ENCODE measurements around the gene CSHL1.
"Not testable (repeated sequence)": the region's sequence is repeated elsewhere in the genome, so short reads cannot be mapped to it uniquely, and the experiment has no call there.

The CSHL1 gene

GRCh38 chr17:63927464-63928171, 16.6 kb upstream of the CSHL1 start:
- TF ChIP-seq CTCF (IDR thresholded peaks at IDR 0.05) = no peak
- H3K9me3 ChIP-seq = no peaks in the 10 kb centered on the region
- H3K4me1 ChIP-seq = peaks cover 0 to 6% (median 0%) of the 10 kb centered on the region in 4 donors
- DNase-seq = no peak
- H3K36me3 ChIP-seq = no peaks in the 10 kb centered on the region
- H3K27me3 ChIP-seq = peaks cover 0 to 7% of the 10 kb centered on the region in 2 donors
- intact Hi-C loops (cut with DNase I; ENCODE audit: low total_unique reads) = loop anchor here (10.0 kb wide), 1 partner anchor 97 kb away; the partner anchor contains the start of gene ICAM2
- H3K4me3 ChIP-seq = no peak overlapping the region
- H3K27ac ChIP-seq = no peak overlapping the region

GRCh38 chr17:63926164-63926563, 15.1 kb upstream of the CSHL1 start:
- intact Hi-C loops (cut with DNase I; ENCODE audit: low total_unique reads) = loop anchor here (10.0 kb wide), 1 partner anchor 99 kb away; the partner anchor contains the start of gene ICAM2
- H3K27me3 ChIP-seq = no peaks in the 10 kb centered on the region
- no peak overlapping the region for H3K27ac ChIP-seq
- TF ChIP-seq CTCF (IDR thresholded peaks at IDR 0.05) = no peak
- DNase-seq = no peak
- H3K9me3 ChIP-seq = no peaks in the 10 kb centered on the region
- H3K4me3 ChIP-seq = no peak overlapping the region
- peaks cover 0 to 6% (median 0%) of the 10 kb centered on the region in 4 donors for H3K4me1 ChIP-seq
- H3K36me3 ChIP-seq = no peaks in the 10 kb centered on the region

- no peak overlapping the region for H3K27ac ChIP-seq
- intact Hi-C loops (cut with DNase I; ENCODE audit: low total_unique reads) = loop anchor here (10.0 kb wide), 1 partner anchor 99 kb away; the partner anchor contains the start of gene ICAM2
Measured at GRCh38 chr17:63925615-63926014, 14.6 kb upstream of the CSHL1 start.

GRCh38 chr17:63922402-63922801, 11.3 kb upstream of the CSHL1 start:
- H3K27me3 ChIP-seq = peaks cover 0 to 17% of the 10 kb centered on the region in 2 donors
- H3K27ac ChIP-seq, H3K4me3 ChIP-seq, H3K36me3 ChIP-seq, H3K9me3 ChIP-seq, H3K4me1 ChIP-seq, DNase-seq: not testable (repeated sequence)
- intact Hi-C loops (cut with DNase I; ENCODE audit: low total_unique reads) = loop anchor here (10.0 kb wide), 1 partner anchor 102 kb away; the partner anchor contains the start of gene ICAM2

More at GRCh38 chr17:63925615-63926014, 14.6 kb upstream of the CSHL1 start:
- Histone ChIP-seq H3K27me3 (no peaks in the 10 kb centered on the region), H3K36me3 (no peaks in the 10 kb centered on the region), H3K9me3 (no peaks in the 10 kb centered on the region), H3K4me1 (peaks cover 0 to 6% (median 0%) of the 10 kb centered on the region in 4 donors), H3K4me3 (no peak overlapping the region)
- no peak for DNase-seq
- no peak for TF ChIP-seq CTCF (IDR thresholded peaks at IDR 0.05)

- not testable (repeated sequence) for H3K4me1 ChIP-seq, DNase-seq, H3K36me3 ChIP-seq, H3K27ac ChIP-seq, H3K4me3 ChIP-seq, H3K9me3 ChIP-seq
- intact Hi-C loops (cut with DNase I; ENCODE audit: low total_unique reads) = loop anchor here (10.0 kb wide), 1 partner anchor 104 kb away; the partner anchor contains the start of gene ICAM2
- H3K27me3 ChIP-seq = peaks cover 0 to 17% of the 10 kb centered on the region in 2 donors
Measured at GRCh38 chr17:63920779-63921178, 9.7 kb upstream of the CSHL1 start.

GRCh38 chr17:63920050-63920449, 9.0 kb upstream of the CSHL1 start:
- H3K4me1 ChIP-seq, H3K4me3 ChIP-seq, DNase-seq, H3K9me3 ChIP-seq, H3K27ac ChIP-seq, H3K36me3 ChIP-seq: not testable (repeated sequence)
- intact Hi-C loops (cut with DNase I; ENCODE audit: low total_unique reads) = loop anchor here (10.0 kb wide), 1 partner anchor 105 kb away; the partner anchor contains the start of gene ICAM2
- peaks cover 0 to 17% of the 10 kb centered on the region in 2 donors for H3K27me3 ChIP-seq

GRCh38 chr17:63919311-63919723, 8.3 kb upstream of the CSHL1 start:
- no peak overlapping the region for H3K27ac ChIP-seq
- peak in 1 of 2 donors; percentile 54 for DNase-seq
- H3K36me3 ChIP-seq = no peaks in the 10 kb centered on the region
- no peaks in the 10 kb centered on the region for H3K4me1 ChIP-seq
- peak; percentile 77 to 83 for TF ChIP-seq CTCF (IDR thresholded peaks at IDR 0.05)
- intact Hi-C loops (cut with DNase I; ENCODE audit: low total_unique reads) = no loop called here
- peaks cover 0 to 17% of the 10 kb centered on the region in 2 donors for H3K27me3 ChIP-seq
- H3K9me3 ChIP-seq = no peaks in the 10 kb centered on the region
- no peak overlapping the region for H3K4me3 ChIP-seq

GRCh38 chr17:63918789-63919305, 7.8 kb upstream of the CSHL1 start, which contains the start of gene GH1:
GH1 (minus strand) TSS chr17:63918839; CDS start chr17:63918776, 63 bp downstream.
- H3K4me1 ChIP-seq; H3K27ac ChIP-seq; DNase-seq; H3K36me3 ChIP-seq; H3K9me3 ChIP-seq; intact Hi-C loops (cut with DNase I; ENCODE audit: low total_unique reads); H3K4me3 ChIP-seq: not testable (repeated sequence)
- H3K27me3 ChIP-seq = peaks cover 0 to 17% of the 10 kb centered on the region in 2 donors

Measured in tibial artery (tissue), 4 donors.